Testis (tissue), 3 donors: ENCODE results near the gene DNMT3L. TPM values are rescaled to one million over a fixed set of nuclear protein-coding genes. Genes with fewer than 3 reads are reported as not detected.

ENCODE experiments used
- DNase-seq: peaks from one replicate; pipeline ENCODE4 v3.0.0-alpha.2; 2019
- H3K27ac ChIP-seq, 2 donors: fragments of 200-600 bp; sonication (generic); one replicate each; pipeline ENCODE4 v1.5.1; 2019
- H3K27me3 ChIP-seq: fragments of 200-600 bp; sonication (generic); one replicate; pipeline ENCODE4 v1.5.1; 2019
- H3K36me3 ChIP-seq: fragments of 200-600 bp; sonication (generic); one replicate; pipeline ENCODE4 v1.5.1; 2017; ENCODE audit warnings: low read depth; ENCODE audit errors: missing control alignments
- H3K4me1 ChIP-seq: fragments of 200-600 bp; sonication (generic); one replicate; pipeline ENCODE4 v1.5.1; 2019
- H3K4me3 ChIP-seq, 2 donors: fragments of 200-600 bp; sonication (generic); one replicate each; pipeline ENCODE4 v1.5.1; 2017 to 2019
- H3K9me3 ChIP-seq: fragments of 200-600 bp; sonication (generic); one replicate; pipeline ENCODE4 v1.5.1; 2017
- POLR2A ChIP-seq: fragments of 450-650 bp; IDR thresholded peaks from one replicate; pipeline ENCODE4 v1.6.1; 2017; ENCODE audit warnings: antibody characterized with exemption, mild to moderate bottlenecking, moderate library complexity
- whole genome bisulfite sequencing, 2 donors: methylation state at CpG; one replicate each; pipeline ENCODE4 v1.1.5; 2018; 5-methylcytosine and 5-hydroxymethylcytosine counted together
- intact Hi-C: fragments of 100-400 bp; cut with DNase I; formaldehyde crosslinking; loops from one replicate; pipeline ENCODE4 v1.15.1; 2023; ENCODE audit warnings: low total_unique reads
- polyA plus RNA-seq: library from polyadenylated mRNA; stranded (reverse); fragments of 350-450 nt; fragmentation: Illumina TruSeq; extraction: RNeasy Lipid Tissue Mini Kit (QIAGEN cat#74804); gene quantifications from one replicate; pipeline ENCODE4 v1.2.3, GENCODE V29; 2014; ENCODE audit warnings: low read depth, low replicate concordance; ENCODE audit not compliant: insufficient read depth
- total RNA-seq, 2 donors: library from RNA; depleted of rRNA; stranded (reverse); fragments of >200 nt; gene quantifications; one replicate each; pipeline ENCODE4 v1.2.3, GENCODE V29; 2016
- TF ChIP-seq, protein P1 (sequence below), 3 experiments: fragments of 450-650 bp in 2 of 3; fragments of 200-600 bp in 1 of 3; sonication (generic) in 1 of 3; IDR thresholded peaks; one replicate each; pipeline ENCODE4 v1.5.1; 2016 to 2019; ENCODE audit warnings: antibody characterized with exemption in 3 of 3, mild to moderate bottlenecking in 2 of 3, moderate library complexity in 1 of 3

Gene DNMT3L
- total and polyA plus RNA-seq, 3 donors from 2014 or later = 0.24 to 0.87 (median 0.71) TPM

DNA sequence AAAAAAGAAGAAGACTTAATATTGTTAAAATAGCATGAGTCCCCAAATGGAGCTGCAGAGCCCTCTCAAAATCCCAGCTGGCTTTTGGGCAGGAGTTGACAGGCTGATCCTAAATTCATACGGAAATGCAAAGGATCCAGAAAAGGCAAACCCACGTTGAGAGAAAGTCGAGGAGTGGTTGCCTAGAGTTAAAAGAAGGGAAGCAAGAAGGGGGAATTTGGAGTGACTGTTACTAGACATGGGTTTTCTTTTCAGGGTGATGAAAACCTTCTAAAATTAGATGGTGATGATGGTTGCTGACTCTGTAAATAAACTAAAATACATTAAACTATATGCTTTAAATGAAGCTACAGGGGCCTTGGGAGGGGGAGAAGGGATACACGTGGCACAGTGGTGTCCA lies 1.6 kb downstream of the DNMT3L start:
- TF ChIP-seq, protein P1, sequence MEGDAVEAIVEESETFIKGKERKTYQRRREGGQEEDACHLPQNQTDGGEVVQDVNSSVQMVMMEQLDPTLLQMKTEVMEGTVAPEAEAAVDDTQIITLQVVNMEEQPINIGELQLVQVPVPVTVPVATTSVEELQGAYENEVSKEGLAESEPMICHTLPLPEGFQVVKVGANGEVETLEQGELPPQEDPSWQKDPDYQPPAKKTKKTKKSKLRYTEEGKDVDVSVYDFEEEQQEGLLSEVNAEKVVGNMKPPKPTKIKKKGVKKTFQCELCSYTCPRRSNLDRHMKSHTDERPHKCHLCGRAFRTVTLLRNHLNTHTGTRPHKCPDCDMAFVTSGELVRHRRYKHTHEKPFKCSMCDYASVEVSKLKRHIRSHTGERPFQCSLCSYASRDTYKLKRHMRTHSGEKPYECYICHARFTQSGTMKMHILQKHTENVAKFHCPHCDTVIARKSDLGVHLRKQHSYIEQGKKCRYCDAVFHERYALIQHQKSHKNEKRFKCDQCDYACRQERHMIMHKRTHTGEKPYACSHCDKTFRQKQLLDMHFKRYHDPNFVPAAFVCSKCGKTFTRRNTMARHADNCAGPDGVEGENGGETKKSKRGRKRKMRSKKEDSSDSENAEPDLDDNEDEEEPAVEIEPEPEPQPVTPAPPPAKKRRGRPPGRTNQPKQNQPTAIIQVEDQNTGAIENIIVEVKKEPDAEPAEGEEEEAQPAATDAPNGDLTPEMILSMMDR (IDR thresholded peaks at IDR 0.05) = no peak
- TF ChIP-seq POLR2A = no peak
- H3K27me3 ChIP-seq = no peaks in the 10 kb centered on the region
- H3K4me3 ChIP-seq = no peak overlapping the region
- H3K36me3 ChIP-seq = no peaks in the 10 kb centered on the region
- H3K27ac ChIP-seq = no peak overlapping the region
- H3K4me1 ChIP-seq = no peaks in the 10 kb centered on the region
- intact Hi-C loops = no loop called here
- DNase-seq = no peak
- WGBS, 2 donors = 79 to 81% methylated on average over 4 of the region's 4 CpGs
- H3K9me3 ChIP-seq = no peaks in the 10 kb centered on the region

DNA sequence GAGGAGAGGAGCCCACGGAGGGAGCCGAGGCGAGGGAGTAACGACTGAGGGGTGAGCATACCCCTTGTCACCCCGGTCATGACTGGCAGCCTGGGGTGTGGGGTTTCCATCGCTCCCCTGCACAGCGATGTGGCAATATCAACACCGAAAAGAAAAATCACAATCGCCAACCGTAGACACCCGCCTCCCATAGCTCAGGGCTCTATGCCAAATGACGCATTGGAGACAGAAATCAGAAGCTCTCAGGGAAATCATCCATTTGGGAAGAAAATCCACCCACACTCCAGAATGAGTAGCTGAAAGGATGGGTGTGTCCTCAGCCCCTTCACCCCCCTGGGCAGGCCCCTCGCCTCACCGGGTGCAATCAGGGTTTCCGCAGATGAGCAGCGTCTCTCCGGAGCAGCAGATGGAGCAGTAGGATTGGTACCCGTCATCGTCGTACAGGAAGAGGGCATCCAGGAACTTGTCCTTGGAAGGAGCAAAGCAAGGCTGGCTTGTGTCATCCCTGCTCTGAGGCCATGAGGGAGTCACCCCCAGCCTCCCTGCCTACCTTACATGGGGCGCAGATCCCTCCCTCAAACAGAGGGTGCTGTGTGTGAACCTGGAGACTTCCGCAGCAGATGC lies 2.5 kb downstream of the DNMT3L start:
- Histone ChIP-seq H3K4me1 (no peaks in the 10 kb centered on the region), H3K36me3 (no peaks in the 10 kb centered on the region), H3K4me3 (no peak overlapping the region), H3K9me3 (no peaks in the 10 kb centered on the region), H3K27ac (no peak overlapping the region), H3K27me3 (no peaks in the 10 kb centered on the region)
- TF ChIP-seq, protein P1 (IDR thresholded peaks at IDR 0.05) = no peak
- intact Hi-C loops = no loop called here
- WGBS, 2 donors = 87 to 88% methylated on average over 22 of the region's 22 CpGs
- no peak for DNase-seq

DNA sequence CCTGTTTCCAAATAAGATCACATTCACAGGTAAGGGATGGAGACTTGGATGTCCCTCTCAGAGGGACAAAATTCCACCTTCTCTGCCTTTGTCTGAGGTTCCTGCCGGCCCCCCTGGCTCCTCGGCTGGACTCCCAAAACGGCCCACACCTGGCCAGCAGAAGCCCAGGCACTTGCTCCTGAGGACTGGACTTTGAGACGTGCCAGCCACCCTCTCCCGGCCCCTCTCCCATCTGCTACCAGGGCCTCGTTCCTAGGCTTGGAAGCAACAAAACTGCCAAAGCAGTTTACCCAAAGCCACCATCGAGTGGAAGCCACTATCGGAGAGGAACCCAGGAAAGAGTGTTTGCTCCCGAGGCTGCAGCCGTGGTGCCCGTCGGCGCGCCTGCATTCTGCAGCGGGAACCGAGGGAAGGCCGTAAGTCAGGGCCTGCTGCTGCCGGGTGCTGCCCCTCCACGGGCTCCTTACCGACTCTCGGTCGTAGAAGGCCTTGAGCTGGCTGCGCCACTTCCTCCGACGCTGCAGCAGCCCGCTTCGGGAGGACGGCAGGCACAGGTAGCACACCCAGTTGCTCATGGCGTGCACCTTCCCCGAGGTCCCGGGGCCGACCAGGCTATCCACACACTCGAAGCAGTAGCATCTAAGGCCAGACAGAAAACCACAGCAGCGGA lies 3.5 kb downstream of the DNMT3L start:
- Histone ChIP-seq H3K9me3 (no peaks in the 10 kb centered on the region), H3K27me3 (no peaks in the 10 kb centered on the region), H3K4me1 (no peaks in the 10 kb centered on the region), H3K36me3 (no peaks in the 10 kb centered on the region), H3K27ac (no peak overlapping the region), H3K4me3 (no peak overlapping the region)
- intact Hi-C loops = no loop called here
- DNase-seq = no peak
- 89 to 97% methylated on average over 6 to 34 of the region's 34 CpGs for WGBS, 2 donors
- TF ChIP-seq, protein P1 (IDR thresholded peaks at IDR 0.05) = no peak
- TF ChIP-seq POLR2A = no peak

DNA sequence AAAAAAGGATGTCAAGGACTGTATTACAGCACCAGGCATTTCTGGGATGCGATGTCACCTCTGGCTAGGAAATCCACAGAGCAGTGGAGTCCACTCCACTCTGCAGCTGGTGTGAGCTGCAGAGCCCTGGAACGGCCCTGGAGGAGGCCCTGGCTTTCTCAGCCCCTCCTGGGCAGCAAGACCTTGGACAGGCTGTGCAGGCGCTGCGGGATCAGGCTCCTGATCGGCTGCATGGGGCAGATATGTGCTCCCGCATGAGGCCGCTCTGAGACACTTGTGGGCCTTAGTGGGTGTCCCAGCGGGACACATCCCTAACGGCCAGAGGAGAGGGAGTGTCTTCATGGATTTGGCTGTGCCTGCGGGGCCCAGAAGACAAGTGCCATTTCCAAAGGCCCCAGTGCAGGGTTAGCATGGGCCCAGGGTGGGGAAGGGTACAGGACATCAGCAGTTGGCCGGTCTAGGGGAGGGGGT lies 6.2 kb downstream of the DNMT3L start:
- DNase-seq = no peak

More for the DNA sequence above, 6.2 kb downstream of the DNMT3L start:
- H3K4me1 ChIP-seq = no peaks in the 10 kb centered on the region
- H3K9me3 ChIP-seq = no peaks in the 10 kb centered on the region
- no peaks in the 10 kb centered on the region for H3K36me3 ChIP-seq
- no peak overlapping the region for H3K27ac ChIP-seq
- H3K4me3 ChIP-seq = no peak overlapping the region
- intact Hi-C loops = no loop called here
- TF ChIP-seq, protein P1 (IDR thresholded peaks at IDR 0.05) = no peak
- no peak for TF ChIP-seq POLR2A
- no peaks in the 10 kb centered on the region for H3K27me3 ChIP-seq
- 70 to 82% methylated on average over 11 of the region's 11 CpGs for WGBS, 2 donors
